ENCODE measurements around the gene IGFL1.
"Not testable (repeated sequence)": the region's sequence is repeated elsewhere in the genome, so short reads cannot be mapped to it uniquely, and the experiment has no call there.

- TF ChIP-seq POLR2AphosphoS5, TAF1 (IDR thresholded peaks at IDR 0.05; ENCODE audit: low read depth, low read length): not testable (repeated sequence)
Observed at GRCh38 chr19:46273931-46274330, 44.4 kb downstream of the IGFL1 start.
